ENCODE results near the gene CCDC85A.

CCDC85A gene

GRCh38 chr2:56240210-56240609, 56.4 kb downstream of the CCDC85A start:
- DNase-seq (ENCODE audit: low read depth) = no peak

DNA sequence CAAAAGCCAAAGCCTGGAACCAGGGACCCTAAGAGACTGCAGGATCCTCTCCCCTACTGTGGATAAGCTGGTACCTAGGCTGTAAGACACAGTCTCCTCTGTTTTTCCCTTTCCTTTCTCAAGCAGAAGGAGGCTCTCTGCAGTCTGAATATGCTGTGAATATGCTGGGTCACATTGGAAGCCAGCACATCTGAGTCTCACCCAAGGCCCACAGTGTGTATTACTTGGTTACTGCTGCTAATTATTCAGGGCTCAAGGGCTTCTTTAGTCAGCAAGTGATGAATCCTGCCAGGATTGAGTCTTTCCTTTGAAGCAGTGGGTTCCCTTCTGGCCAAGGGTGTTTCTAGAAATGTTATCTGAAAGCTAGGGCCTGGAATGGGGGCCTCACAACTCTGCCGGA, 60.7 kb downstream of the CCDC85A start:
- DNase-seq (ENCODE audit: low read depth) = no peak

DNA sequence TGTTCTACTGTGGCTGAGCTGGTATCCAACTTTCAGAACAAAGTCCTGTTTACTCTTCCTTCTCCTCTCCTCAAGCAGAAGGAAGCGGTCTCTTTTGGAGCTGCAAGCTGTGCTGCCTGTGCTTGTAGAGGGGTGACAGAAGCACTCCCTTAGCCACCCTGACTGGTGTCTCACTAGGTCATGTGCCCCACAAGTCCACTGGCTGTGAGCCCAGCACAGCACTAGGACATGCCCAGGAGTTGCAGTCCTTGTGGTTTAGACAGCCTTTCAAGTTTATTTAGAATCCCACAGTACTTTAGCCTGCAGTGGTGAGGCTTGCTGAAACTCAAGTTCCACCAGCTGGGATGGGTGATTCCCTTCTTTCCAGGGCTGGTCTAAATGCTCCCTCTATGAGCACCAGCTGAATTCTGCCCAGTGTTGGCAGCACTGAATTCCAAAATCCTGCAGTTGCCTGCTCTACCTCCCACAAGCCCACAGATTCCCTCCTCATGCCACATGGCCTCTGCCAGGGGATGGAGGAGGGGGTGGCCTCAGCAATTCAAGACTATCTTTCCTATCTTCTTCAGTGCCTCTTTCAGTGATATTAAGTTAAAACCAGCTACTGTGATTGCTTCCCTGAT, 61.2 kb downstream of the CCDC85A start:
- peak; percentile 47 for DNase-seq (ENCODE audit: low read depth)

GRCh38 chr2:56248965-56249742, 65.4 kb downstream of the CCDC85A start:
- DNase-seq (ENCODE audit: low read depth) = peak; percentile 67

GRCh38 chr2:56250153-56250729, 66.5 kb downstream of the CCDC85A start:
- DNase-seq (ENCODE audit: low read depth) = no peak

DNA sequence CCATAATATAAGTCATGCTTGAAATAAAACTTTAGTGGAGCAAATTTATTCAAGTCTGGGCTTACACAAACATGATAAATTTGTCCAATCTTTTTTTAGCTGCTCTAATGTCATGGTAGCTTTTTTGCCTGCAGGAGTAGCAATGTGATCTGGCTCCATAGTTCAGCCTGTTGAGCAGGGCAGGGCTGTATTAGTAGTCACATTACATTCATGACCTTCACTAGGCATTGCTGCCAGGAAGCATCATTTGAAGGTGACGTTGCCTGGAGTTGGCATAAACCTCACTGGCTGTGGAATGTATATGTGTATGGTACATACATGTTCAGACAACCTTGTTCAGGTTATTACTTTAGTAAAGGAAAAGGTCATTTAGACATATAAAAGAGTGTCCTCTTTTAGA, 76.6 kb downstream of the CCDC85A start:
- no peak for DNase-seq (ENCODE audit: low read depth)

DNA sequence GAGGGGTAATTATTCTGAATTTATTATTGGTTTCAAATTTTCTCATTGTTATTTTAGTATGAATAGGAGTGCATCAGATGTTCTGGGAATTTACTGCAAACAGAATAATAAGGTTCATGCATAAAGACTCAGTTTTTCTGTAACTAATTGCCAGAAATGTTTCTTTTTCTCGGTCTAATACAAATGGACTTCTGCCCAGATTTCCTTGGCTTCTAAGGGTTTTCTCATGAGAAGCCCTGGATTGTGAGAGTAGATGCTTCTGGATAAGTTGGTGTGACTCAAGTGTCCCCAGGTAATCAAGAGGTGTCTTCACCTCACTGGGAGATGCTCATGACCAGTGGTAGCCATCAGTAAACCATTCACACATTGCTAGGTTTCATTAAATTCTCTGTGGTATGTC, 78.5 kb downstream of the CCDC85A start:
- DNase-seq (ENCODE audit: low read depth) = no peak

GRCh38 chr2:56263876-56264275, 80.1 kb downstream of the CCDC85A start:
- DNase-seq (ENCODE audit: low read depth) = no peak

DNA sequence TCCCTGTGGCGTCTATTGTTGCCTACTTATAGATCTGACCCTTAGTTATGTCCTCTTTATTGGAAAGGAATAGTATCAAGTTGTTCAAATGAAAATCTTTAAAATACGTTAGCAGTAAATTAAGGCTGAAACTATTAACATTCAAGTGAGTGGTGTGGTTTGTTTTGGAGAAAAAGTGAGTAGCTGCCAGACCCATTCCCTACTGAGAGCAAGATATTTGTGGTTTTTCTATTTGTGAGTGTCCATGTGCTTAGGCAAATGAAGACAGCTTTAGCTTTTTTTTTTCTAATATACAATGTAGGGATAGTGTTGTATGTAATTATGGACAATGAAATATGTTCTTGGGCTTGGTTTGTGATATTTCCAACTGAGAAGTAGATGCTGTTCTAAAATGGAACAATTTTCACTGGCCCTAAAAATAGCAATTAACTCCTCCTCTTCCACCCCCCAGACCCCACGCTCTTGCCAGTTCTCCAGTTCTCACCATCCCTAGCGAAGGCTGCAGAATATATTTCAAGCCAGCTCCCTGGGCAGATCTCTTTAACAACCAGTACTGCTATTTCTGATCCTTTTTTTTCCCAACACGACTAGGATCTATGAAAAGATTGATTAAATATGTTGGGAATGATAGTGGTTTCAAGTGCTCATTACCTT, 83.1 kb downstream of the CCDC85A start:
- DNase-seq (ENCODE audit: low read depth) = no peak

DNA sequence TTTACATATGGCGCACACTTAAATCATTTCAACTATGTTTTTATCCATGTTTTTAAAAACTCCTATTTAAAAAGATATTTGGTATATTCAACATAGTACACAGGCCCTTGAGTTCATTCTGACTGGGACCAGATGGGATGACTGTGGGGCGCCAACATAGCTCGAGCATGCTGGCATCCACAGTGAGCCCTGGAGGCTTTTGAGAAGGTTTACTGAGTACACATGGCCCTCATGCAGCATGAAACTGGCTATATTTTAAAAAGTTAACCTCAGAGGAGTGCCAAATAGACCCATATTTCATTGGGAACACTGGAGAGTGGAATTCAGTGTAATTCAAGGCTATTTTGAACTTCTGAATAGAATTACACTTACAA, 83.6 kb downstream of the CCDC85A start:
- no peak for DNase-seq (ENCODE audit: low read depth)

DNA sequence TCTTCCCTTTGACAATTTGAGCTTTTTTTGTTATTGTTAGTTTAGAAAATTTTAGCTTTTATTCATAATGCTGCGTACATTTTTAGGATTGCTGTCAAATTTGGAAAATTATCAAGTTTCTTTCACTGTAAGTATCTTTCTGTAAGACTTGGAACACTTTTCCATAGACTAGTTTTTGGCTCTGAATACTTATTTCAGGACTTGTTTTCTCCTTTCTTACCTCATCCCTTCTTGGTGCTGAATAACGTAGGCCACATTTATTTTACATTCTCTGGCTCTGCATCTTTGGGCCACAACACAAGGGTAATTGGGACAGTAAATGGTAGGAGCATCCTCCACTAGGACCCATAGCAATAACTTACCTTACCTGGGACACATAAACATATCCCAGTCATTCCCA, 85.1 kb downstream of the CCDC85A start:
- DNase-seq (ENCODE audit: low read depth) = no peak

DNA sequence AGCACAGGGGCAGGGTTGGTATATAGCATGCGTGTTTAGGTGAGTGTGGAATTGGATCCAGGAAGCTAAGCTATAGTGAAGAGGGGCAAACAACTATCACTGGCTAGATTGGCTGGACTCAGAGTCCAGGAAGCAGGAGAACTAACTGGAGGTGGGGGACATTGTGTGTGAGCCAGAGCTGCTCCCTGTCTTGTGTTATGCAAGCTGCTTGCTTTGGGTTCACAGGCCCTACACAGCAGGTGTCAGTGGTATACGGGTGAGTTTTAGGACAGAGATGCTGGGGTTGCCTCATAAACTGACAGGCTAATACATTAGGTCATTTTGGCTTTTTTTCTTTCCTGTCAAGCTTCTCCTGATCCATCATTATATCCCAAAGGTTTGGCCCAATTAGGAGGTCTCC, 87.5 kb downstream of the CCDC85A start:
- no peak for DNase-seq (ENCODE audit: low read depth)

DNA sequence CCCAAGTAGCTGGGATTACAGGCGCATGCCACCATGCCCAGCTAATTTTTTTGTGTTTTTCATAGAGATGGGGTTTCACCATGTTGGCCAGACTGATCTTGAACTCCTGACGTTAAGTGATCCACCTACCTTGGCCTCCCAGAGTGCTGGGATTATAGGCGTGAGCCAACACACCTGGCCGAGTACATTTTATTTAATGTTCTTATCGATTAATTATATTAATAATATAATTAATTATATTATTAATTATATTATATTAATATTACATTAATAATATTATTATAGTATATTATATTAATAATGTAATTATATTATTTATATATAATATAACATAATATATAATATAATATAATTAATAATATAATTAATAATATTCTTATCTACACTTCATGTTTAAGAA, 101.4 kb downstream of the CCDC85A start:
- DNase-seq (ENCODE audit: low read depth) = no peak

DNA sequence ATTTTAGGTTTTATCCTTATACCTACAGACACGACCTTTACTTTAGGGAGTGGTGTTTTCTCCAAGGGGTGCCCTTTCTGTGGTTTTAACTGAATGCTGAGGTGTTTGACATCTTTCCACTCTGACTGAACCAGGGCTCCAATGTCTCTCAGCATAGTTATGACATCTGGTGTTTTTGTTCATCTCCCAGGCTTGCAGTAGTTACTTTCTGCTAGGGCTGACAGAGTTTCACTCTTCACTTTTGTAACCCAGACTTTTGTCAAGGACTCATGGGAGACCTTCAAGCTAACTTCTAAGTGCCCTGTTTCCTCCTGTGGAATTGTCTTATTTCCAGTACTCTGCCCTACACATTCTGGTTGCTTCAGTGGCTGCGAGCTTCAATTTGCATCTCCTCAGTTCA, 103.1 kb downstream of the CCDC85A start:
- DNase-seq (ENCODE audit: low read depth) = no peak

GRCh38 chr2:56287508-56287907, 103.7 kb downstream of the CCDC85A start:
- no peak for DNase-seq (ENCODE audit: low read depth)

GRCh38 chr2:56287974-56288373, 104.2 kb downstream of the CCDC85A start:
- no peak for DNase-seq (ENCODE audit: low read depth)

DNA sequence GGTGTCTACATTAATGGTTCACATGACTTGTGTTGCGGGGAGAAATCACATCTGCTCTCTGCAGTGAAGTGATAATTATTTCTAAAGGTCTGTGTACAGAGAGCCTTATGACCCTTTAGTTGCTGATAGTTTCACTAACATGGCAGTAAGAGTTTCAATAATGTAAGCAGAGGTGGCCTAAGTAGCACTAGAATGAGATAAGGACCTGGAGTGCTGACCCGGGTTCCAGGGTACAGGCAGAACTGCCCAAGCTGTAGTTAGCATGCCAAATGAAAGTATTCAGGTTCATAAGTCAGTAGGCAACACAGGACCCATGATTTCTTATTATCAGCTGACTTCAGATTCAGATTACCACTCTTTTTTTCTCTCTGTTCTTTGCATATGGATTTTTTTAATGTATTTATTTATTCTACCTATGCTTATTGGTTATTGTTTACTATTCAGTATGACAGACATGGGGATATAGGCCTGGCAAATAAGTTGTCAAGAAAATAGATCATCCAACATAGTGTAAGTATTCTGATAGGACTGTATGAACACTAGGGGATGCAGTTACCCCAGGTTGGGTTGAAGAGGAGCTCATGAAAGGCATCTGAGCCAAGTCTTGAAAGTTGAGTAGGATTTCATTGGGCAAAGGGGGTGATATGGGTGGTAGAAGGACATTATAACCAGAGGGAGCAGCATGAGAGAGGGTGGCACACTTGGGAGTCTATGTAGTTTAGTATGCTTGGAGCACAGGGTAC, 105.2 kb downstream of the CCDC85A start:
- DNase-seq (ENCODE audit: low read depth) = no peak

- DNase-seq (ENCODE audit: low read depth) = no peak
Observed at GRCh38 chr2:56291711-56292110, 107.9 kb downstream of the CCDC85A start.

- no peak for DNase-seq (ENCODE audit: low read depth)
Observed at GRCh38 chr2:56292951-56293350, 109.2 kb downstream of the CCDC85A start.

GRCh38 chr2:56295666-56296065, 111.9 kb downstream of the CCDC85A start:
- no peak for DNase-seq (ENCODE audit: low read depth)

DNA sequence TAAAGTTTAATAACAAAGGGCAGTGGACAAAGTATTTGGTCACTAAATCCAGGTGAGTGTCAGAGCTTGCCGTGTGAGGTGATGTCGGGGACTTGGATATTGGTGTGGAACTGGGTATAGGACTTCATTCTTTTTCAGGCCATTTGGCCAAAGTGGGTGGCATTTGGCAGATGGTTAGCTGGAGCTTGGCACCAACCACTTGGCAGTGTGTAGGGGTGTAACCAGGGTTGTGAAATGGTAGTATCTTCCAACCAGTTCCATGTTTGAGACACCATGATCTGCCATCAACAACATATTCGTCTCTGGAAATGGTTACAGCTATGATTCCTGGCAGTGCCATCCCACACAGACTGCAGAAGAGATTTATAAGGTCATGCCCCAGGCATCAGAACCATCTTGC, 113.9 kb downstream of the CCDC85A start:
- DNase-seq (ENCODE audit: low read depth) = no peak

- peak; percentile 62 for DNase-seq (ENCODE audit: low read depth)
Observed at GRCh38 chr2:56299171-56299691, 115.4 kb downstream of the CCDC85A start.

Data from GM04504 (cell line).